HG02798 (cell line): ENCODE measurements around the gene IFI27L2.
"Not testable (repeated sequence)": the region's sequence is repeated elsewhere in the genome, so short reads cannot be mapped to it uniquely, and the experiment has no call there.

Experiments
- ATAC-seq: cut with Tn5 transposase; IDR thresholded peaks from one replicate; pipeline ENCODE4 v1.9.1; 2021; ENCODE audit warnings: mild to moderate bottlenecking; ENCODE audit not compliant: unreplicated experiment, poor library complexity

Gene IFI27L2

GRCh38 chr14:94129111-94129757 is at the start of gene IFI27L2:
IFI27L2 (minus strand) TSS chr14:94129604; CDS start chr14:94129564, 40 bp downstream.
- ATAC-seq, result peak; percentile 89

- ATAC-seq, result no peak
Measured at GRCh38 chr14:94177806-94178205, 48.4 kb upstream of the IFI27L2 start.

- no peak for ATAC-seq
Measured at GRCh38 chr14:94176808-94177207, 47.4 kb upstream of the IFI27L2 start.

GRCh38 chr14:94175747-94176146 is 46.3 kb upstream of the IFI27L2 start:
- ATAC-seq, result no peak

- ATAC-seq, result no peak
Measured at GRCh38 chr14:94175011-94175745, 45.8 kb upstream of the IFI27L2 start.

- no peak for ATAC-seq
Measured at GRCh38 chr14:94174604-94175010, 45.2 kb upstream of the IFI27L2 start.

- peak; percentile 86 for ATAC-seq
Measured at GRCh38 chr14:94173885-94174603, 44.6 kb upstream of the IFI27L2 start, which contains the start of gene PPP4R4. PPP4R4 (plus strand) TSS chr14:94174322; CDS start chr14:94174466, 144 bp downstream.

- ATAC-seq, result no peak
Measured at GRCh38 chr14:94173471-94173884, 44.1 kb upstream of the IFI27L2 start.

GRCh38 chr14:94172545-94172944 is 43.1 kb upstream of the IFI27L2 start:
- ATAC-seq, result no peak

- no peak for ATAC-seq
Measured at GRCh38 chr14:94171208-94171607, 41.8 kb upstream of the IFI27L2 start.

- no peak for ATAC-seq
Measured at GRCh38 chr14:94170136-94170535, 40.7 kb upstream of the IFI27L2 start.

- ATAC-seq, result no peak
Measured at GRCh38 chr14:94165744-94166143, 36.3 kb upstream of the IFI27L2 start.

GRCh38 chr14:94164685-94165431 is 35.5 kb upstream of the IFI27L2 start:
- no peak for ATAC-seq

- no peak for ATAC-seq
Measured at GRCh38 chr14:94163796-94164195, 34.4 kb upstream of the IFI27L2 start.

GRCh38 chr14:94162466-94162865 is 33.1 kb upstream of the IFI27L2 start:
- ATAC-seq, result no peak

GRCh38 chr14:94161981-94162380 is 32.6 kb upstream of the IFI27L2 start:
- ATAC-seq, result no peak

GRCh38 chr14:94161058-94161457 is 31.7 kb upstream of the IFI27L2 start:
- ATAC-seq, result no peak

- no peak for ATAC-seq
Measured at GRCh38 chr14:94158239-94158883, 29.0 kb upstream of the IFI27L2 start.

GRCh38 chr14:94157197-94157596 is 27.8 kb upstream of the IFI27L2 start:
- no peak for ATAC-seq

GRCh38 chr14:94156143-94156542 is 26.7 kb upstream of the IFI27L2 start:
- not testable (repeated sequence) for ATAC-seq
